NCI-H187 (cell line): ENCODE data around the gene ASCL5.

Experiments used
- DNase-seq, 2 experiments: peaks; one replicate each; lab custom pipeline; 2025; lab: John Stamatoyannopoulos, UW

Gene ASCL5

GRCh38 chr1:201111156-201111555, 15.8 kb downstream of the ASCL5 start:
- no peak for DNase-seq

- no peak for DNase-seq
Observed at GRCh38 chr1:201110616-201111015, 16.4 kb downstream of the ASCL5 start.

- DNase-seq = no peak
Observed at GRCh38 chr1:201110138-201110537, 16.8 kb downstream of the ASCL5 start.

GRCh38 chr1:201109651-201110050, 17.3 kb downstream of the ASCL5 start:
- no peak for DNase-seq

GRCh38 chr1:201108614-201109013, 18.4 kb downstream of the ASCL5 start:
- peak in 1 of 2 experiments; percentile 31 for DNase-seq

GRCh38 chr1:201105688-201106087, 21.3 kb downstream of the ASCL5 start:
- no peak for DNase-seq

GRCh38 chr1:201104141-201104540, 22.8 kb downstream of the ASCL5 start:
- DNase-seq = no peak

GRCh38 chr1:201103666-201104065, 23.3 kb downstream of the ASCL5 start:
- DNase-seq = no peak

- no peak for DNase-seq
Observed at GRCh38 chr1:201100169-201100930, 26.6 kb downstream of the ASCL5 start.

- no peak for DNase-seq
Observed at GRCh38 chr1:201098992-201099677, 27.8 kb downstream of the ASCL5 start.

GRCh38 chr1:201096977-201097856, 29.8 kb downstream of the ASCL5 start:
- DNase-seq = no peak

- DNase-seq = no peak
Observed at GRCh38 chr1:201096041-201096461, 30.9 kb downstream of the ASCL5 start.

- no peak for DNase-seq
Observed at GRCh38 chr1:201095581-201095980, 31.4 kb downstream of the ASCL5 start.

- no peak for DNase-seq
Observed at GRCh38 chr1:201094832-201095231, 32.2 kb downstream of the ASCL5 start.

- no peak for DNase-seq
Observed at GRCh38 chr1:201093962-201094361, 33.0 kb downstream of the ASCL5 start.

GRCh38 chr1:201093561-201093960, 33.4 kb downstream of the ASCL5 start:
- DNase-seq = no peak

GRCh38 chr1:201092738-201093137, 34.2 kb downstream of the ASCL5 start:
- DNase-seq = no peak

GRCh38 chr1:201091256-201091655, 35.7 kb downstream of the ASCL5 start:
- DNase-seq = no peak

- no peak for DNase-seq
Observed at GRCh38 chr1:201090541-201090940, 36.4 kb downstream of the ASCL5 start.

GRCh38 chr1:201089596-201089995, 37.4 kb downstream of the ASCL5 start:
- DNase-seq = no peak

GRCh38 chr1:201088901-201089525, 38.0 kb downstream of the ASCL5 start:
- DNase-seq = no peak

GRCh38 chr1:201088395-201088794, 38.6 kb downstream of the ASCL5 start:
- no peak for DNase-seq
